NB4 (cell line): ENCODE results near the gene NPAS2.

Source experiments
- DNase-seq: peaks from one replicate; pipeline ENCODE4 v3.0.0; 2010; ENCODE audit warnings: low read depth
- H3K4me3 ChIP-seq: one replicate; pipeline ENCODE4 v1.5.1; 2011; ENCODE audit warnings: mild to moderate bottlenecking, low read depth, low read length, moderate library complexity
- CTCF ChIP-seq: IDR thresholded peaks from one replicate; pipeline ENCODE4 v1.5.1; 2012; ENCODE audit warnings: low read depth, low read length
- MYC ChIP-seq: IDR thresholded peaks from 2 replicates; pipeline ENCODE4 v1.6.1; 2011; ENCODE audit warnings: low read depth, low read length
- POLR2A ChIP-seq: IDR thresholded peaks from 2 replicates; pipeline ENCODE4 v1.6.1; 2011; ENCODE audit warnings: mild to moderate bottlenecking; ENCODE audit not compliant: insufficient read length; ENCODE audit errors: extremely low read depth
- TF ChIP-seq, protein P1 (sequence below): IDR thresholded peaks from 2 replicates; pipeline ENCODE4 v1.6.1; 2011; ENCODE audit warnings: low read depth, low read length

The NPAS2 gene

GRCh38 chr2:101003278-101003775 lies 183.4 kb downstream of the NPAS2 start:
- no peak for TF ChIP-seq CTCF
- TF ChIP-seq, protein P1, sequence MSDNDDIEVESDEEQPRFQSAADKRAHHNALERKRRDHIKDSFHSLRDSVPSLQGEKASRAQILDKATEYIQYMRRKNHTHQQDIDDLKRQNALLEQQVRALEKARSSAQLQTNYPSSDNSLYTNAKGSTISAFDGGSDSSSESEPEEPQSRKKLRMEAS, result no peak
- no peak for TF ChIP-seq MYC
- no peak for TF ChIP-seq POLR2A
- DNase-seq, result no peak
- H3K4me3 ChIP-seq, result peak overlapping the region; percentile 98

DNA sequence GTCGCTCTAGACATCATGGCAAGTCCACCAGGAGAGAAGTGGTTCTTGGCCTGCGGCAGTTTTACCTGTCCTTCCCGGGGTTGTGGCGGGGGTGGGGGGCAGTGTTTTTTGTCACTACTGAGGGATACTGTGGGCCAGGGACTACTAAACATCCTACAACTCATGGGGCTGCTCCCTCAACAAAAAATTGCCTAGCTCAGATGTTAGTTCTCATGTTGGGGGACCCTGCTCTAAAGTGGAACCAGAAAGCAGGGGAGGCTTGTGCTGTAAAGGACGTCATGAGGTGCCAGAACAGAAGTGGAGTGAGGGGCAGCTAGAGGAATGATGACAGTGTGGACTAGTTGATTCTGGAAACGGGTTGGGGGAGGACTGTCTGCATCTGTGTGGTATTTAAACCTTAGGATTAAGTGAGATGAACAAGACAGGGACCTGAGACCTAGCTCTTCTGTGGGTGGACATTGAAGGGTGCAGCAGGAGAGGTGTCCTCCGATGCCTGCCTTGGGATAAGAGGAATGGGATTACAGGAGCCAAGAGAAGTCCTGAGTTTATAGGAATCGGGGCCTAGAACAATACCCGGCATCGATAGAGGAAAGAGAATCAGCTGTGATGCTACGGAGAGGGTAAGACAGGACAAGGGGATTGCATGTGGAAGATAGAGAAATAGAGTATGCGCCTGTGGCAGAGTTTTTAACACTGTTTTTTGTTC lies 184.8 kb downstream of the NPAS2 start:
- peak overlapping the region; percentile 98 for H3K4me3 ChIP-seq
- TF ChIP-seq MYC, result no peak
- no peak for TF ChIP-seq POLR2A
- TF ChIP-seq, protein P1, result no peak
- TF ChIP-seq CTCF, result no peak
- DNase-seq, result no peak

GRCh38 chr2:101006065-101006715 lies 186.3 kb downstream of the NPAS2 start:
- H3K4me3 ChIP-seq, result peak overlapping the region; percentile 98
- TF ChIP-seq, protein P1, result no peak
- TF ChIP-seq MYC (no peak), POLR2A (no peak), CTCF (no peak)
- no peak for DNase-seq

DNA sequence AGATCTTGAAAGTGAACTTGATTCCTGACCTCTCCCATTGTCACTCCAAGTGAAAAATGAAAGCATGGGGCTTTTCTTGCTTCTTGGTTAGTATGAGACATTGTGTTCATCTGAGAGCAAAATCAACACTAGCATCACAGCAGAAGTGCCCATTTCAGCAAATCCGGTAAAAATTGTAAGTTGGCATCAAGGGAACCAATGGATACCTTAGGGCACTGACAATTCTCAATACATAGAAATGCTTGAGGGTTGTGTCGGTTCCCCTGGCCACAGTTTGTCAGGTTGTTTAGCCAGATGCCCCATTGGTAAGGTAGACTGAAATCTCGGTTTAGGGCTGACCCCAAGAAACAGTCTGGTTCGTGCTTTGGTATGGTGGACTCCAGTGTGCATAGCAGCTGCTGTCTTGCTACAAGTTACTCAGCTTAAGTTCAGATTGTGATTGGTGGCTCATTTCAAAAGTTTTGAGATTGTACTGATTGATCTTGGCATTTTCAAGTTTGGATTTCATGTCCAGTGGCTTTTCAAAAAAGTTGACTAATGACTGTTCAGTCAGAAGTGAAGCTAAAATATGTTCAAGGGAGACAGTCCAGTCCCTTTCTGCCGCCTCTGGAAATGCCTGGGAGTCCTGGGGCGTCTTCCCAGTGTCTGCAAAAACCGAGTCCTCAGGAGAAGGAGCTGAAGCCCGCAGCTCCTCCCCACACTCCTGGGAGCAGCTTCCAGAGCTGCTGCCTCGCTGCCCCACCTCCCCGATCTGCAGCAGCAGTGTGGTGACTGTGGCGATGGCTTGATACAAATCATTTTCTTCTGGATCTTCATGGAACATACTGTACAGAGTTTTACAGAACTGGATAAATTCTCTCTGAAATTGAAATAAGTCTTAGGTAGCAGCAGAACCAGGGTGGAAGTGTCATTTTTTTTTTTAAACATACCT lies 187.7 kb downstream of the NPAS2 start:
- H3K4me3 ChIP-seq, result peak overlapping the region; percentile 1
- TF ChIP-seq CTCF (no peak), MYC (no peak), POLR2A (no peak)
- TF ChIP-seq, protein P1, result no peak
- peak; percentile 40 for DNase-seq

- DNase-seq, result no peak
Observed at GRCh38 chr2:101011152-101011551, 191.2 kb downstream of the NPAS2 start.

More at GRCh38 chr2:101011152-101011551, 191.2 kb downstream of the NPAS2 start:
- no peak overlapping the region for H3K4me3 ChIP-seq
- TF ChIP-seq POLR2A, result no peak
- TF ChIP-seq CTCF, result no peak
- no peak for TF ChIP-seq MYC
- TF ChIP-seq, protein P1, result no peak
